ENCODE data around the gene PAPOLB. TPM values are rescaled to one million over a fixed set of nuclear protein-coding genes. Genes with fewer than 3 reads are reported as not detected.

Gene PAPOLB
- total and polyA plus RNA-seq, 10 of the 15 experiments (the other 5 are each of a cell fraction or from before 2014, with no cell fraction given): 0.01 TPM; not detected in 9

- POLR2A ChIA-PET: no interaction called here
- Histone ChIP-seq H3K4me2 (ENCODE audit: control insufficient read depth, insufficient read depth) (no peak overlapping the region), H3K79me2 (ENCODE audit: control insufficient read depth, insufficient read depth, low read length) (no peaks in the 10 kb centered on the region), H3K27ac (ENCODE audit: control insufficient read depth, insufficient read depth) (no peak overlapping the region), H4K20me1 (ENCODE audit: control insufficient read depth, insufficient read depth) (no peaks in the 10 kb centered on the region), H3K4me1 (ENCODE audit: control insufficient read depth, insufficient read depth, low read length) (no peaks in the 10 kb centered on the region), H3K4me3 (no peak overlapping the region), H3K27me3 (replicated peaks in 1 of 2; ENCODE audit: control insufficient read depth in 2 of 2, insufficient read depth in 2 of 2, low read length in 1 of 2) (peaks cover 3% of the 10 kb centered on the region in 2 experiments), H3K9ac (ENCODE audit: control insufficient read depth, insufficient read depth, low read length) (no peak overlapping the region), H3K9me3 (replicated peaks; ENCODE audit: control insufficient read depth, insufficient read depth, low read length) (no peaks in the 10 kb centered on the region), H3K36me3 (ENCODE audit: control insufficient read depth in 2 of 2, insufficient read depth in 2 of 2, low read length in 1 of 2) (no peaks in the 10 kb centered on the region), H2AFZ (ENCODE audit: control insufficient read depth, low read depth, low read length) (no peak overlapping the region)
- intact Hi-C loops (cut with micrococcal nuclease; ENCODE audit: unreplicated experiment): no loop called here
- SMC1A ChIA-PET (ENCODE audit: uncharacterized antibody, unreplicated experiment): no interaction called here
- DNase-seq (ENCODE audit: low read depth, low spot score) (no peak), FAIRE-seq (no peak), ATAC-seq (no peak)
- no TSS peak for BruUV-seq (replicated peaks)
- WGBS (ENCODE audit: insufficient coverage, insufficient replicate concordance, low lambda C conversion rate, missing lambda C conversion rate): 28% methylated on average over 35 of the region's 35 CpGs
- CTCF ChIA-PET: interaction anchor here (0.7 to 1.2 kb wide), 2 partner anchors 10 to 129 kb away, joined by 3 read pairs; no protein-coding TSS in a partner anchor
- in situ Hi-C loops (cut with MboI): no loop called here
- RAD21 ChIA-PET (ENCODE audit: unreplicated experiment): no interaction called here
- no peak for TF ChIP-seq BHLHE40 (IDR thresholded peaks at IDR 0.05; ENCODE audit: borderline replicate concordance in 1 of 2, low read depth in 2 of 2, low read length in 1 of 2)
These were observed 20.6 kb upstream of the PAPOLB start for GRCh38 chr7:4882169-4883032.

- H3K9me3 ChIP-seq (replicated peaks; ENCODE audit: control insufficient read depth, insufficient read depth, low read length): no peaks in the 10 kb centered on the region
- no peak overlapping the region for H3K4me3 ChIP-seq
- peaks cover 3% of the 10 kb centered on the region in 2 experiments; a peak in 3 of 4 replicates for H3K27me3 ChIP-seq (replicated peaks in 1 of 2; ENCODE audit: control insufficient read depth in 2 of 2, insufficient read depth in 2 of 2, low read length in 1 of 2)
- no peak overlapping the region for H3K4me2 ChIP-seq (ENCODE audit: control insufficient read depth, insufficient read depth)
- no peak overlapping the region for H3K27ac ChIP-seq (ENCODE audit: control insufficient read depth, insufficient read depth)
- RAD21 ChIA-PET (ENCODE audit: unreplicated experiment): no interaction called here
- DNase-seq (ENCODE audit: low read depth, low spot score) (no peak), FAIRE-seq (no peak), ATAC-seq (no peak)
- CTCF ChIA-PET: no interaction called here
- no peaks in the 10 kb centered on the region for H3K4me1 ChIP-seq (ENCODE audit: control insufficient read depth, insufficient read depth, low read length)
- intact Hi-C loops (cut with micrococcal nuclease; ENCODE audit: unreplicated experiment) (no loop called here), in situ Hi-C loops (cut with MboI) (no loop called here)
- POLR2A ChIA-PET: no interaction called here
- no peaks in the 10 kb centered on the region for H3K79me2 ChIP-seq (ENCODE audit: control insufficient read depth, insufficient read depth, low read length)
- no TSS peak for BruUV-seq (replicated peaks)
- H2AFZ ChIP-seq (ENCODE audit: control insufficient read depth, low read depth, low read length): no peak overlapping the region
- no peaks in the 10 kb centered on the region for H3K36me3 ChIP-seq (ENCODE audit: control insufficient read depth in 2 of 2, insufficient read depth in 2 of 2, low read length in 1 of 2)
- SMC1A ChIA-PET (ENCODE audit: uncharacterized antibody, unreplicated experiment): no interaction called here
- H3K9ac ChIP-seq (ENCODE audit: control insufficient read depth, insufficient read depth, low read length): no peak overlapping the region
- no peaks in the 10 kb centered on the region for H4K20me1 ChIP-seq (ENCODE audit: control insufficient read depth, insufficient read depth)
- WGBS (ENCODE audit: insufficient coverage, insufficient replicate concordance, low lambda C conversion rate, missing lambda C conversion rate): 39% methylated on average over 10 of the region's 10 CpGs
- TF ChIP-seq PAX8 (IDR thresholded peaks at IDR 0.05) (no peak), NFYB (IDR thresholded peaks at IDR 0.05; ENCODE audit: insufficient read depth, low read depth, low read length) (no peak), KAT2A (conservative IDR thresholded peaks at IDR 0.05; ENCODE audit: control insufficient read depth, low read depth, low read length) (no peak), IKZF1 (conservative IDR thresholded peaks at IDR 0.05) (no peak), SUZ12 (IDR thresholded peaks at IDR 0.05; ENCODE audit: unreplicated experiment) (no peak), TCF12 (IDR thresholded peaks at IDR 0.05; ENCODE audit: low read depth, low read length) (no peak), RCOR1 (conservative IDR thresholded peaks at IDR 0.05; ENCODE audit: low read depth, low read length) (no peak), HDAC6 (IDR thresholded peaks at IDR 0.05; ENCODE audit: unreplicated experiment) (no peak), MYB (IDR thresholded peaks at IDR 0.05; ENCODE audit: borderline replicate concordance, low read depth, low read length) (no peak)
- TF ChIP-seq, protein P1, sequence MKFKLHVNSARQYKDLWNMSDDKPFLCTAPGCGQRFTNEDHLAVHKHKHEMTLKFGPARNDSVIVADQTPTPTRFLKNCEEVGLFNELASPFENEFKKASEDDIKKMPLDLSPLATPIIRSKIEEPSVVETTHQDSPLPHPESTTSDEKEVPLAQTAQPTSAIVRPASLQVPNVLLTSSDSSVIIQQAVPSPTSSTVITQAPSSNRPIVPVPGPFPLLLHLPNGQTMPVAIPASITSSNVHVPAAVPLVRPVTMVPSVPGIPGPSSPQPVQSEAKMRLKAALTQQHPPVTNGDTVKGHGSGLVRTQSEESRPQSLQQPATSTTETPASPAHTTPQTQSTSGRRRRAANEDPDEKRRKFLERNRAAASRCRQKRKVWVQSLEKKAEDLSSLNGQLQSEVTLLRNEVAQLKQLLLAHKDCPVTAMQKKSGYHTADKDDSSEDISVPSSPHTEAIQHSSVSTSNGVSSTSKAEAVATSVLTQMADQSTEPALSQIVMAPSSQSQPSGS (IDR thresholded peaks at IDR 0.05; ENCODE audit: low read length): no peak
- TF ChIP-seq, protein P2, sequence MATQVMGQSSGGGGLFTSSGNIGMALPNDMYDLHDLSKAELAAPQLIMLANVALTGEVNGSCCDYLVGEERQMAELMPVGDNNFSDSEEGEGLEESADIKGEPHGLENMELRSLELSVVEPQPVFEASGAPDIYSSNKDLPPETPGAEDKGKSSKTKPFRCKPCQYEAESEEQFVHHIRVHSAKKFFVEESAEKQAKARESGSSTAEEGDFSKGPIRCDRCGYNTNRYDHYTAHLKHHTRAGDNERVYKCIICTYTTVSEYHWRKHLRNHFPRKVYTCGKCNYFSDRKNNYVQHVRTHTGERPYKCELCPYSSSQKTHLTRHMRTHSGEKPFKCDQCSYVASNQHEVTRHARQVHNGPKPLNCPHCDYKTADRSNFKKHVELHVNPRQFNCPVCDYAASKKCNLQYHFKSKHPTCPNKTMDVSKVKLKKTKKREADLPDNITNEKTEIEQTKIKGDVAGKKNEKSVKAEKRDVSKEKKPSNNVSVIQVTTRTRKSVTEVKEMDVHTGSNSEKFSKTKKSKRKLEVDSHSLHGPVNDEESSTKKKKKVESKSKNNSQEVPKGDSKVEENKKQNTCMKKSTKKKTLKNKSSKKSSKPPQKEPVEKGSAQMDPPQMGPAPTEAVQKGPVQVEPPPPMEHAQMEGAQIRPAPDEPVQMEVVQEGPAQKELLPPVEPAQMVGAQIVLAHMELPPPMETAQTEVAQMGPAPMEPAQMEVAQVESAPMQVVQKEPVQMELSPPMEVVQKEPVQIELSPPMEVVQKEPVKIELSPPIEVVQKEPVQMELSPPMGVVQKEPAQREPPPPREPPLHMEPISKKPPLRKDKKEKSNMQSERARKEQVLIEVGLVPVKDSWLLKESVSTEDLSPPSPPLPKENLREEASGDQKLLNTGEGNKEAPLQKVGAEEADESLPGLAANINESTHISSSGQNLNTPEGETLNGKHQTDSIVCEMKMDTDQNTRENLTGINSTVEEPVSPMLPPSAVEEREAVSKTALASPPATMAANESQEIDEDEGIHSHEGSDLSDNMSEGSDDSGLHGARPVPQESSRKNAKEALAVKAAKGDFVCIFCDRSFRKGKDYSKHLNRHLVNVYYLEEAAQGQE (IDR thresholded peaks at IDR 0.05; ENCODE audit: low read depth, low read length): no peak
These were observed 18.4 kb upstream of the PAPOLB start for GRCh38 chr7:4880218-4880617.

Measured in GM12878 (cell line).